ENCODE results near the gene FRMD7. TPM values are rescaled to one million over a fixed set of nuclear protein-coding genes. Genes with fewer than 3 reads are reported as not detected.

The FRMD7 gene
- total and polyA plus RNA-seq, 12 donors: 0.06 TPM; not detected in 11

- Histone ChIP-seq H3K27ac (no peak overlapping the region), H3K4me3 (no peak overlapping the region), H3K27me3 (peaks cover 4% of the 10 kb centered on the region), H3K36me3 (replicated peaks in 1 of 2) (no peaks in the 10 kb centered on the region), H3K9me3 (replicated peaks in 1 of 3) (no peaks in the 10 kb centered on the region), H3K4me1 (replicated peaks in 1 of 2) (no peaks in the 10 kb centered on the region)
- 62 to 90% (median 80%) methylated on average over 4 to 12 of the region's 12 CpGs for WGBS, 4 donors
- no peak for DNase-seq
- intact Hi-C loops (cut with DNase I): no loop called here
- TF ChIP-seq POLR2A (IDR thresholded peaks at IDR 0.05): no peak
- TF ChIP-seq, protein P1, sequence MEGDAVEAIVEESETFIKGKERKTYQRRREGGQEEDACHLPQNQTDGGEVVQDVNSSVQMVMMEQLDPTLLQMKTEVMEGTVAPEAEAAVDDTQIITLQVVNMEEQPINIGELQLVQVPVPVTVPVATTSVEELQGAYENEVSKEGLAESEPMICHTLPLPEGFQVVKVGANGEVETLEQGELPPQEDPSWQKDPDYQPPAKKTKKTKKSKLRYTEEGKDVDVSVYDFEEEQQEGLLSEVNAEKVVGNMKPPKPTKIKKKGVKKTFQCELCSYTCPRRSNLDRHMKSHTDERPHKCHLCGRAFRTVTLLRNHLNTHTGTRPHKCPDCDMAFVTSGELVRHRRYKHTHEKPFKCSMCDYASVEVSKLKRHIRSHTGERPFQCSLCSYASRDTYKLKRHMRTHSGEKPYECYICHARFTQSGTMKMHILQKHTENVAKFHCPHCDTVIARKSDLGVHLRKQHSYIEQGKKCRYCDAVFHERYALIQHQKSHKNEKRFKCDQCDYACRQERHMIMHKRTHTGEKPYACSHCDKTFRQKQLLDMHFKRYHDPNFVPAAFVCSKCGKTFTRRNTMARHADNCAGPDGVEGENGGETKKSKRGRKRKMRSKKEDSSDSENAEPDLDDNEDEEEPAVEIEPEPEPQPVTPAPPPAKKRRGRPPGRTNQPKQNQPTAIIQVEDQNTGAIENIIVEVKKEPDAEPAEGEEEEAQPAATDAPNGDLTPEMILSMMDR (IDR thresholded peaks at IDR 0.05): no peak
These were observed 7.9 kb downstream of the FRMD7 start for GRCh38 chrX:132119821-132120515.

DNA sequence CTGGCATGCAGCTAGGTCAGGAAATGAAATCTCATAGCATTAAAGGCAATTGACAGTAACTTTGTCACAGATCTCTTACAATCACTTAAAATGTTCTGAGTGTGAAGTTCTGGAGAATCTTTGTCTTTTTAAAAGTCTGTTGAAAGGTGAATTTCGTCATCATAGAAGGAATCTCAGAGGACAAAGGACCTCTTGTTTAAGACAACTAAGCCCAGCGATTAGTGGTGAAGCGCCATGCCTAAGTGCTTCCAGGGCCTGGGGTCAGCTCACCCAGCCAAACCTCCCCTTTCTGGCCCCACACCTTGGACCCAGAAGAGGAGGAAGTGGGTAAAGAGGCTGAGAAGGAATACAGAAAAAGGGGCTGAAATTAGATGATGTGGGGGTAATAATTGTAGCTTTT, 8.5 kb downstream of the FRMD7 start:
- TF ChIP-seq, protein P1 (IDR thresholded peaks at IDR 0.05): no peak
- no peak for TF ChIP-seq POLR2A (IDR thresholded peaks at IDR 0.05)
- Histone ChIP-seq H3K9me3 (replicated peaks in 1 of 3) (no peaks in the 10 kb centered on the region), H3K36me3 (replicated peaks in 1 of 2) (no peaks in the 10 kb centered on the region), H3K4me3 (no peak overlapping the region), H3K27me3 (no peaks in the 10 kb centered on the region), H3K27ac (no peak overlapping the region), H3K4me1 (replicated peaks in 1 of 2) (no peaks in the 10 kb centered on the region)
- no peak for DNase-seq
- intact Hi-C loops (cut with DNase I): no loop called here
- WGBS, 4 donors: 59 to 84% (median 73%) methylated on average over 3 of the region's 3 CpGs

- Histone ChIP-seq H3K4me3 (no peak overlapping the region), H3K4me1 (replicated peaks in 1 of 2) (no peaks in the 10 kb centered on the region), H3K27me3 (no peaks in the 10 kb centered on the region), H3K9me3 (replicated peaks in 1 of 3) (no peaks in the 10 kb centered on the region), H3K36me3 (replicated peaks in 1 of 2) (no peaks in the 10 kb centered on the region), H3K27ac (no peak overlapping the region)
- intact Hi-C loops (cut with DNase I): no loop called here
- WGBS, 4 donors: 85 to 97% (median 95%) methylated on average over 3 to 4 of the region's 4 CpGs
- no peak for DNase-seq
- TF ChIP-seq POLR2A (IDR thresholded peaks at IDR 0.05): no peak
- TF ChIP-seq, protein P1 (IDR thresholded peaks at IDR 0.05): no peak
These were observed 9.5 kb downstream of the FRMD7 start for GRCh38 chrX:132118358-132118757.

DNA sequence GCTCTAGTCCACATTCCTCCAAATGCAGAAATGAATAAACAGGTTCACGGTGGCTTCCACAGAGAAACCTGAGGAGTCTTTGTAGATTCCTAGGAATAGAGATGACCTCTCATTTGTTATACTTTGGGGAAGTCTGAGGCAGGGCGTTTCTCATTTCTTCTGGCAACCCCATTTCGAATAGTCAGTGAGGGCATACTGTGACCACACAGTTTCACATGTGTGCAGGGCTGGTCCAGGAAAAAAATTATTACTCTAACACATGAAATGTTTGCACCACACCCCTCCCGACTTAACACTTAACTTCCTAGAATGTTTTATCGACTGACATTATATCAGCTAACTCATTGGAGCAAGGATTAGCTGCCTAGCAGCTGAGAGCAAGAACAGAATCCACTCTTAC, 12.0 kb downstream of the FRMD7 start:
- 52 to 72% (median 70%) methylated on average over 5 of the region's 5 CpGs for WGBS, 4 donors
- Histone ChIP-seq H3K27me3 (peaks cover 6% of the 10 kb centered on the region), H3K9me3 (replicated peaks in 1 of 3) (no peaks in the 10 kb centered on the region), H3K4me1 (replicated peaks in 1 of 2) (no peaks in the 10 kb centered on the region), H3K36me3 (replicated peaks in 1 of 2) (no peaks in the 10 kb centered on the region), H3K27ac (no peak overlapping the region), H3K4me3 (no peak overlapping the region)
- intact Hi-C loops (cut with DNase I): no loop called here
- TF ChIP-seq POLR2A (IDR thresholded peaks at IDR 0.05): no peak
- TF ChIP-seq, protein P1 (IDR thresholded peaks at IDR 0.05): no peak
- DNase-seq: no peak

All from adrenal gland (tissue), 12 donors.